ENCODE data around the gene CTNNA1.

The CTNNA1 gene

GRCh38 chr5:138849882-138850281, 96.7 kb downstream of the CTNNA1 start:
- H3K79me2 ChIP-seq (ENCODE audit: insufficient read depth, low read length) = no peaks in the 10 kb centered on the region

DNA sequence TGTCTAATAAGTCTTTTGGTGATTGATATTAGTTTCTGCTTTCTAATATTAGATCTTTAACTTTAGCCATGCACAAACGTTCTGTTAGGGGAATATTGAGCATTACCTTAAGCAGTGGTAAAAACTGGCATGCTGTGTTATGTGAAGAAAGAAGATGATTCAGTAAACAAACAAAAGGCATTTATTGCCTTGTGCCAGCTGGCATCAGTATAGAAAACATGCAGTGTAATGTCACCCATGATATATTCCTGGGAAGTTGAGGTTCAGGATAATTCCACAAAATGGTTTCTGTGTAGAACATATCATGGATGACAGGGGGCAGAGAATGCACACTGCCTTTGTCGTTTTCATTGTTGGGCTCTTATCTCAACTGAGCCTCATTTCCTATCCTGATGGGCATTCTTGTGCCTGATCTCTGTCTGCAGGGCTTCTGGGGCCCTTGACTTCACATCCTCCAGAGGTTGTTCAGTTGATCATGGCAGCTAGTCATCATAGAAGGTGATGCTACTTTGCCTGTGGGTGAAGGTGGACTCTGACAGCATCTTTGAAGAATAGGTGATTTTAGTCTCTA, 97.7 kb downstream of the CTNNA1 start:
- Histone ChIP-seq H2AFZ (ENCODE audit: low read depth, low read length, severe bottlenecking) (no peak overlapping the region), H3K27me3 (ENCODE audit: low read length) (no peaks in the 10 kb centered on the region), H3K27ac (ENCODE audit: low read depth, low read length) (no peak overlapping the region), H3K4me3 (ENCODE audit: insufficient read depth, low read length, poor library complexity, severe bottlenecking) (no peak overlapping the region), H3K9ac (ENCODE audit: low read length) (no peak overlapping the region), H3K36me3 (ENCODE audit: low read length) (no peaks in the 10 kb centered on the region), H3K4me2 (ENCODE audit: low read depth, low read length, poor library complexity, severe bottlenecking) (no peak overlapping the region), H3F3A (ENCODE audit: insufficient read depth) (no peaks in the 10 kb centered on the region), H3K9me3 (ENCODE audit: insufficient read depth, low read length) (no peaks in the 10 kb centered on the region), H3K9me2 (replicated peaks; ENCODE audit: insufficient read depth, low read length) (no peaks in the 10 kb centered on the region), H4K20me1 (ENCODE audit: low read depth, low read length) (no peaks in the 10 kb centered on the region), H3K79me2 (ENCODE audit: insufficient read depth, low read length) (no peaks in the 10 kb centered on the region)
- TF ChIP-seq, protein P1, sequence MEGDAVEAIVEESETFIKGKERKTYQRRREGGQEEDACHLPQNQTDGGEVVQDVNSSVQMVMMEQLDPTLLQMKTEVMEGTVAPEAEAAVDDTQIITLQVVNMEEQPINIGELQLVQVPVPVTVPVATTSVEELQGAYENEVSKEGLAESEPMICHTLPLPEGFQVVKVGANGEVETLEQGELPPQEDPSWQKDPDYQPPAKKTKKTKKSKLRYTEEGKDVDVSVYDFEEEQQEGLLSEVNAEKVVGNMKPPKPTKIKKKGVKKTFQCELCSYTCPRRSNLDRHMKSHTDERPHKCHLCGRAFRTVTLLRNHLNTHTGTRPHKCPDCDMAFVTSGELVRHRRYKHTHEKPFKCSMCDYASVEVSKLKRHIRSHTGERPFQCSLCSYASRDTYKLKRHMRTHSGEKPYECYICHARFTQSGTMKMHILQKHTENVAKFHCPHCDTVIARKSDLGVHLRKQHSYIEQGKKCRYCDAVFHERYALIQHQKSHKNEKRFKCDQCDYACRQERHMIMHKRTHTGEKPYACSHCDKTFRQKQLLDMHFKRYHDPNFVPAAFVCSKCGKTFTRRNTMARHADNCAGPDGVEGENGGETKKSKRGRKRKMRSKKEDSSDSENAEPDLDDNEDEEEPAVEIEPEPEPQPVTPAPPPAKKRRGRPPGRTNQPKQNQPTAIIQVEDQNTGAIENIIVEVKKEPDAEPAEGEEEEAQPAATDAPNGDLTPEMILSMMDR (IDR thresholded peaks at IDR 0.05; ENCODE audit: insufficient read depth, low read length, poor library complexity, severe bottlenecking) = no peak
- no peak for TF ChIP-seq EZH2phosphoT487 (conservative IDR thresholded peaks at IDR 0.05; ENCODE audit: low read length)

More at GRCh38 chr5:138849882-138850281, 96.7 kb downstream of the CTNNA1 start:
- no peak overlapping the region for H3K27ac ChIP-seq (ENCODE audit: low read depth, low read length)
- no peaks in the 10 kb centered on the region for H3K9me3 ChIP-seq (ENCODE audit: insufficient read depth, low read length)
- no peaks in the 10 kb centered on the region for H3K36me3 ChIP-seq (ENCODE audit: low read length)
- no peaks in the 10 kb centered on the region for H3K9me2 ChIP-seq (replicated peaks; ENCODE audit: insufficient read depth, low read length)
- no peak overlapping the region for H3K4me2 ChIP-seq (ENCODE audit: low read depth, low read length, poor library complexity, severe bottlenecking)
- H3K4me3 ChIP-seq (ENCODE audit: insufficient read depth, low read length, poor library complexity, severe bottlenecking) = no peak overlapping the region
- H3K27me3 ChIP-seq (ENCODE audit: low read length) = no peaks in the 10 kb centered on the region
- no peaks in the 10 kb centered on the region for H3F3A ChIP-seq (ENCODE audit: insufficient read depth)
- no peaks in the 10 kb centered on the region for H4K20me1 ChIP-seq (ENCODE audit: low read depth, low read length)
- H2AFZ ChIP-seq (ENCODE audit: low read depth, low read length, severe bottlenecking) = no peak overlapping the region
- TF ChIP-seq EZH2phosphoT487 (conservative IDR thresholded peaks at IDR 0.05; ENCODE audit: low read length) = no peak
- TF ChIP-seq, protein P1 (IDR thresholded peaks at IDR 0.05; ENCODE audit: insufficient read depth, low read length, poor library complexity, severe bottlenecking) = no peak
- H3K9ac ChIP-seq (ENCODE audit: low read length) = no peak overlapping the region

DNA sequence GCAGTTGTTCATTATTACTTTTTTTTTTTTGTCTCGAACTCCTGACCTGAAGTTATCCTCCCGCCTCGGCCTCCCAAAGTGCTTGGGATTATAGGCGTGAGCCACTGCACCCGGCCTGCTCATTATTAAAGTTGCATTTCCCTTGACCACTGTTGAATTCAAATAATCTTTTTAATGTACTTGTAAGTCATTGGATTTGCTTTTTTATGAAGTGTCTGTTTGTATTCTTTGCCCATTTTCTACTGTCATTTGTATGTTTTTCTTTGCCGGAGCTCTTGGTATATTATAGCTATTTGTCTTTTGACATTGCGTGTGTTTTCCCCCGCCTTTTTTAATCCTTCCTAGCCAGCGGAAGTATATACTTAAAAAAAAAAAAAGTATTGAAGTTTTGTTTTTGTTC, 99.9 kb downstream of the CTNNA1 start:
- no peaks in the 10 kb centered on the region for H3F3A ChIP-seq (ENCODE audit: insufficient read depth)
- H3K4me2 ChIP-seq (ENCODE audit: low read depth, low read length, poor library complexity, severe bottlenecking) = no peak overlapping the region
- H3K9me3 ChIP-seq (ENCODE audit: insufficient read depth, low read length) = no peaks in the 10 kb centered on the region
- TF ChIP-seq, protein P1 (IDR thresholded peaks at IDR 0.05; ENCODE audit: insufficient read depth, low read length, poor library complexity, severe bottlenecking) = no peak
- no peak for TF ChIP-seq EZH2phosphoT487 (conservative IDR thresholded peaks at IDR 0.05; ENCODE audit: low read length)
- no peak overlapping the region for H3K4me3 ChIP-seq (ENCODE audit: insufficient read depth, low read length, poor library complexity, severe bottlenecking)
- H3K27ac ChIP-seq (ENCODE audit: low read depth, low read length) = no peak overlapping the region
- H3K9me2 ChIP-seq (replicated peaks; ENCODE audit: insufficient read depth, low read length) = no peaks in the 10 kb centered on the region
- H2AFZ ChIP-seq (ENCODE audit: low read depth, low read length, severe bottlenecking) = no peak overlapping the region
- H3K36me3 ChIP-seq (ENCODE audit: low read length) = no peaks in the 10 kb centered on the region
- no peaks in the 10 kb centered on the region for H4K20me1 ChIP-seq (ENCODE audit: low read depth, low read length)
- no peaks in the 10 kb centered on the region for H3K79me2 ChIP-seq (ENCODE audit: insufficient read depth, low read length)
- no peaks in the 10 kb centered on the region for H3K27me3 ChIP-seq (ENCODE audit: low read length)
- H3K9ac ChIP-seq (ENCODE audit: low read length) = no peak overlapping the region

All from SU-DHL-6 (cell line).